HepG2 (cell line): ENCODE measurements around the gene MICOS13. TPM values are rescaled to one million over a fixed set of nuclear protein-coding genes. Genes with fewer than 3 reads are reported as not detected.
A peak's percentile ranks its signal among the peaks of the same experiment; 100 is the strongest.

ENCODE experiments used
- ATF1 ChIP-seq: IDR thresholded peaks from 2 replicates; pipeline ENCODE4 v1.6.1; 2016; ENCODE audit warnings: mild to moderate bottlenecking, control low read depth
- BRCA1 ChIP-seq: sonication (generic); formaldehyde crosslinking; IDR thresholded peaks from 2 replicates; pipeline ENCODE4 v1.4.0; 2020; ENCODE audit warnings: missing genetic modification reagents
- CBFB ChIP-seq: sonication (generic); formaldehyde crosslinking; IDR thresholded peaks from 2 replicates; pipeline ENCODE4 v1.4.0; 2020; ENCODE audit warnings: missing genetic modification reagents
- CENPT ChIP-seq: sonication (generic); formaldehyde crosslinking; IDR thresholded peaks from 2 replicates; pipeline ENCODE4 v1.8.0; 2022; ENCODE audit warnings: low read depth, mild to moderate bottlenecking, moderate library complexity, missing genetic modification reagents
- ERF ChIP-seq: IDR thresholded peaks from 2 replicates; pipeline ENCODE4 v1.6.1; 2018; ENCODE audit warnings: missing biosample characterization, missing genetic modification reagents
- HNRNPK ChIP-seq: fragments of 200-400 bp; formaldehyde crosslinking; IDR thresholded peaks from 2 replicates; pipeline ENCODE4 v1.6.1; 2018; ENCODE audit warnings: low read length, low read depth, moderate library complexity, mild to moderate bottlenecking; ENCODE audit not compliant: poor library complexity, severe bottlenecking
- HNRNPLL ChIP-seq: fragments of 200-400 bp; formaldehyde crosslinking; IDR thresholded peaks from 2 replicates; pipeline ENCODE4 v1.6.1; 2017; ENCODE audit warnings: mild to moderate bottlenecking, low read depth, low read length; ENCODE audit not compliant: poor library complexity, severe bottlenecking
- ZNF275 ChIP-seq: sonication (generic); formaldehyde crosslinking; IDR thresholded peaks from 2 replicates; pipeline ENCODE4 v1.8.0; 2022; ENCODE audit warnings: missing genetic modification reagents, mild to moderate bottlenecking, inconsistent platforms, borderline replicate concordance
- ZNF281 ChIP-seq: sonication (generic); formaldehyde crosslinking; IDR thresholded peaks from 2 replicates; pipeline ENCODE4 v1.4.0; 2020; ENCODE audit warnings: missing genetic modification reagents, borderline replicate concordance
- ZNF484 ChIP-seq: sonication (generic); formaldehyde crosslinking; IDR thresholded peaks from 2 replicates; pipeline ENCODE4 v1.5.1; 2020; ENCODE audit warnings: mild to moderate bottlenecking, low read depth, missing genetic modification reagents, borderline replicate concordance
- ZNF496 ChIP-seq: sonication (generic); formaldehyde crosslinking; IDR thresholded peaks from 2 replicates; pipeline ENCODE4 v1.8.1; 2023; ENCODE audit warnings: mild to moderate bottlenecking, moderate library complexity, missing genetic modification reagents; ENCODE audit not compliant: insufficient replicate concordance
- ZNF574 ChIP-seq: sonication (generic); formaldehyde crosslinking; IDR thresholded peaks from 2 replicates; pipeline ENCODE4 v1.4.0; 2020; ENCODE audit warnings: missing genetic modification reagents
- ZNF646 ChIP-seq: sonication (generic); formaldehyde crosslinking; IDR thresholded peaks from 2 replicates; pipeline ENCODE4 v1.9.0; 2021; ENCODE audit warnings: mild to moderate bottlenecking, missing genetic modification reagents
- ZNF713 ChIP-seq: sonication (generic); formaldehyde crosslinking; IDR thresholded peaks from 2 replicates; pipeline ENCODE4 v1.4.0; 2020; ENCODE audit warnings: mild to moderate bottlenecking, missing genetic modification reagents
- polyA plus RNA-seq, 8 experiments: library from polyadenylated mRNA; depleted of rRNA in 3 of 8; stranded (reverse) in 7 of 8; unstranded in 1 of 8; fragments of >200 nt; fragmentation: Illumina TruSeq in 4 of 8; extraction: Trizol in 4 of 8; gene quantifications; 2 replicates each; pipeline versions ENCODE4 v1.2.1 to v1.2.3, GENCODE V29; 2011 to 2016; ENCODE audit warnings: low read depth in 4 of 8, missing spikeins in 1 of 8, mixed read lengths in 1 of 8; ENCODE audit not compliant: insufficient read depth in 1 of 8
- total RNA-seq, 5 experiments: library from RNA; depleted of rRNA; stranded (reverse); fragments of >200 nt; fragmentation: Illumina TruSeq; extraction: Trizol; gene quantifications; 2 replicates each; pipeline ENCODE4 v1.2.3, GENCODE V29; 2016; ENCODE audit warnings: low read depth in 1 of 5

Gene MICOS13
- total and polyA plus RNA-seq, 2 of the 13 experiments (the other 11 are each of a cell fraction or from before 2014, with no cell fraction given): 28.8 to 35.4 TPM

- TF ChIP-seq ZNF574 (peak; percentile 95), ZNF275 (peak; percentile 24; the same call in 1 of the 2 replicates), ZNF713 (CRISPR knock-in tag) (no peak; the same call in 1 of the 2 replicates), ATF1 (CRISPR knock-in tag) (peak; percentile 94), ZNF496 (CRISPR knock-in tag) (no peak), ERF (peak; percentile 82), ZNF484 (CRISPR knock-in tag) (no peak), BRCA1 (peak; percentile 93), ZNF646 (CRISPR knock-in tag) (no peak), CBFB (CRISPR knock-in tag) (peak; percentile 65; the same call in 1 of the 2 replicates), HNRNPK (peak; percentile 36), CENPT (CRISPR knock-in tag) (0 out of 2 replicates have a peak, but pooled peaks have one; percentile 45), HNRNPLL (peak; percentile 87), ZNF281 (CRISPR knock-in tag) (peak; percentile 54)
These were observed 39.9 kb upstream of the MICOS13 start, which contains the start of the genes CATSPERD and LONP1 (continued) for GRCh38 chr19:5719961-5720790.
